ENCODE data around the gene MFNG.
"Not testable (repeated sequence)": the region's sequence is repeated elsewhere in the genome, so short reads cannot be mapped to it uniquely, and the experiment has no call there.

Gene MFNG

GRCh38 chr22:37472418-37473006 lies 13.7 kb downstream of the MFNG start:
- no peak for DNase-seq

GRCh38 chr22:37471727-37472417 lies 14.3 kb downstream of the MFNG start:
- no peak for DNase-seq

GRCh38 chr22:37470087-37470445 lies 16.1 kb downstream of the MFNG start:
- DNase-seq: no peak

GRCh38 chr22:37469416-37470086 lies 16.6 kb downstream of the MFNG start:
- no peak for DNase-seq

- not testable (repeated sequence) for DNase-seq
Observed at GRCh38 chr22:37468201-37468695, 17.9 kb downstream of the MFNG start.

- no peak for DNase-seq
Observed at GRCh38 chr22:37467391-37467955, 18.7 kb downstream of the MFNG start.

GRCh38 chr22:37464181-37464580 lies 22.0 kb downstream of the MFNG start:
- no peak for DNase-seq

GRCh38 chr22:37462983-37463382 lies 23.2 kb downstream of the MFNG start:
- DNase-seq: no peak

- no peak for DNase-seq
Observed at GRCh38 chr22:37462436-37462835, 23.7 kb downstream of the MFNG start.

- DNase-seq: peak in 1 of 2 experiments; percentile 16
Observed at GRCh38 chr22:37461961-37462360, 24.2 kb downstream of the MFNG start.

GRCh38 chr22:37460684-37461083 lies 25.5 kb downstream of the MFNG start:
- no peak for DNase-seq

- no peak for DNase-seq
Observed at GRCh38 chr22:37459206-37459605, 27.0 kb downstream of the MFNG start.

- DNase-seq: peak; percentile 24 to 25
Observed at GRCh38 chr22:37457093-37457893, 28.9 kb downstream of the MFNG start.

GRCh38 chr22:37456346-37456745 lies 29.8 kb downstream of the MFNG start:
- DNase-seq: no peak

- DNase-seq: no peak
Observed at GRCh38 chr22:37455896-37456295, 30.3 kb downstream of the MFNG start.

GRCh38 chr22:37454857-37455686 lies 31.1 kb downstream of the MFNG start:
- DNase-seq: no peak

GRCh38 chr22:37453696-37454095 lies 32.5 kb downstream of the MFNG start:
- DNase-seq: no peak

- DNase-seq: no peak
Observed at GRCh38 chr22:37451218-37451617, 35.0 kb downstream of the MFNG start.

- no peak for DNase-seq
Observed at GRCh38 chr22:37449331-37450001, 36.7 kb downstream of the MFNG start.

- DNase-seq: peak; percentile 4 to 25
Observed at GRCh38 chr22:37448516-37449127, 37.6 kb downstream of the MFNG start.

GRCh38 chr22:37445501-37445900 lies 40.7 kb downstream of the MFNG start:
- no peak for DNase-seq

Data from NCI-H187 (cell line).